Stimulated activated effector memory CD8-positive, alpha-beta T cell treated with anti-CD3 and anti-CD28 coated beads, Interleukin-12 subunit alpha, Interleukin-12 subunit beta, amount 100 ng/mL, for 72 hours (primary cell): ENCODE results near the gene EEF2.
"Not testable (repeated sequence)": the region's sequence is repeated elsewhere in the genome, so short reads cannot be mapped to it uniquely, and the experiment has no call there.

Source experiments
- ATAC-seq: fragments of 150-1000 bp; cut with Tn5 transposase; 2 replicates; pipeline ENCODE4 v1.10.0; 2021
- DNase-seq, 2 donors: peaks; one replicate each; pipeline ENCODE4 v3.0.0; 2021 to 2022; ENCODE audit warnings: low spot score in 2 of 2
- H3K27ac Mint-ChIP-seq: one replicate; pipeline ENCODE4 v1.8.0; 2022; ENCODE audit warnings: mild to moderate bottlenecking, mixed read lengths
- H3K36me3 Mint-ChIP-seq: one replicate; pipeline ENCODE4 v1.8.0; 2022; ENCODE audit warnings: mild to moderate bottlenecking, mixed read lengths
- H3K4me1 Mint-ChIP-seq: one replicate; pipeline ENCODE4 v1.8.0; 2022; ENCODE audit warnings: mixed read lengths
- H3K4me3 Mint-ChIP-seq: one replicate; pipeline ENCODE4 v1.8.0; 2022; ENCODE audit warnings: mild to moderate bottlenecking, mixed read lengths
- H3K9me3 Mint-ChIP-seq: one replicate; pipeline ENCODE4 v1.8.0; 2022; ENCODE audit warnings: mixed read lengths

Gene EEF2

GRCh38 chr19:3970313-3970807, 14.9 kb downstream of the EEF2 start:
- Mint-ChIP-seq H3K4me3 (peak overlapping the region; percentile 91), H3K36me3 (peaks cover 75% of the 10 kb centered on the region), H3K27ac (peak overlapping the region; percentile 90), H3K9me3 (no peaks in the 10 kb centered on the region), H3K4me1 (peaks cover 29% of the 10 kb centered on the region)
- peak; percentile 9 for ATAC-seq
- no peak for DNase-seq

- Mint-ChIP-seq H3K4me1 (peaks cover 29% of the 10 kb centered on the region), H3K27ac (peak overlapping the region; percentile 90), H3K4me3 (peak overlapping the region; percentile 91), H3K36me3 (peaks cover 74% of the 10 kb centered on the region), H3K9me3 (no peaks in the 10 kb centered on the region)
- DNase-seq (no peak), ATAC-seq (no peak)
Observed at GRCh38 chr19:3969435-3970312, 15.6 kb downstream of the EEF2 start.

GRCh38 chr19:3968556-3969434, 16.5 kb downstream of the EEF2 start:
- Mint-ChIP-seq H3K4me1 (peaks cover 29% of the 10 kb centered on the region), H3K4me3 (peak overlapping the region; percentile 91), H3K27ac (peak overlapping the region; percentile 90), H3K36me3 (peaks cover 78% of the 10 kb centered on the region), H3K9me3 (no peaks in the 10 kb centered on the region)
- DNase-seq: no peak
- ATAC-seq: no peak

GRCh38 chr19:3967983-3968382, 17.3 kb downstream of the EEF2 start:
- H3K4me3 Mint-ChIP-seq, ATAC-seq, H3K27ac Mint-ChIP-seq: not testable (repeated sequence)

GRCh38 chr19:3966051-3967017, 18.9 kb downstream of the EEF2 start:
- Mint-ChIP-seq H3K27ac (peak overlapping the region; percentile 65), H3K4me3 (no peak overlapping the region), H3K36me3 (peaks cover 85% of the 10 kb centered on the region), H3K4me1 (peaks cover 27% of the 10 kb centered on the region), H3K9me3 (no peaks in the 10 kb centered on the region)
- DNase-seq: no peak
- ATAC-seq: no peak

More at GRCh38 chr19:3967983-3968382, 17.3 kb downstream of the EEF2 start:
- not testable (repeated sequence) for H3K9me3 Mint-ChIP-seq, DNase-seq
- Mint-ChIP-seq H3K4me1 (peaks cover 29% of the 10 kb centered on the region), H3K36me3 (peaks cover 85% of the 10 kb centered on the region)

GRCh38 chr19:3964256-3965194, 20.7 kb downstream of the EEF2 start:
- Mint-ChIP-seq H3K27ac (no peak overlapping the region), H3K9me3 (no peaks in the 10 kb centered on the region), H3K4me1 (peaks cover 12% of the 10 kb centered on the region), H3K36me3 (peaks cover 83% of the 10 kb centered on the region), H3K4me3 (no peak overlapping the region)
- DNase-seq (no peak), ATAC-seq (no peak)

GRCh38 chr19:3963458-3964255, 21.6 kb downstream of the EEF2 start:
- no peak for DNase-seq
- H3K4me3 Mint-ChIP-seq: no peak overlapping the region
- H3K9me3 Mint-ChIP-seq: no peaks in the 10 kb centered on the region
- H3K4me1 Mint-ChIP-seq: peaks cover 7% of the 10 kb centered on the region
- ATAC-seq: no peak
- H3K36me3 Mint-ChIP-seq: peaks cover 76% of the 10 kb centered on the region
- H3K27ac Mint-ChIP-seq: no peak overlapping the region

- Mint-ChIP-seq H3K9me3 (no peaks in the 10 kb centered on the region), H3K4me3 (no peak overlapping the region), H3K27ac (no peak overlapping the region), H3K36me3 (peaks cover 84% of the 10 kb centered on the region), H3K4me1 (no peaks in the 10 kb centered on the region)
- ATAC-seq (no peak), DNase-seq (no peak)
Observed at GRCh38 chr19:3961007-3961406, 24.3 kb downstream of the EEF2 start.

GRCh38 chr19:3959766-3960131, 25.5 kb downstream of the EEF2 start:
- DNase-seq (no peak), ATAC-seq (no peak)
- no peaks in the 10 kb centered on the region for H3K4me1 Mint-ChIP-seq
- H3K4me3 Mint-ChIP-seq: no peak overlapping the region
- H3K36me3 Mint-ChIP-seq: peaks cover 75% of the 10 kb centered on the region
- H3K27ac Mint-ChIP-seq: no peak overlapping the region
- H3K9me3 Mint-ChIP-seq: no peaks in the 10 kb centered on the region

- H3K4me1 Mint-ChIP-seq: no peaks in the 10 kb centered on the region
- H3K27ac Mint-ChIP-seq: no peak overlapping the region
- no peaks in the 10 kb centered on the region for H3K9me3 Mint-ChIP-seq
- DNase-seq: no peak
- H3K36me3 Mint-ChIP-seq: peaks cover 70% of the 10 kb centered on the region
- no peak overlapping the region for H3K4me3 Mint-ChIP-seq
- peak; percentile 31 for ATAC-seq
Observed at GRCh38 chr19:3958836-3959765, 26.2 kb downstream of the EEF2 start.

GRCh38 chr19:3955688-3956087, 29.6 kb downstream of the EEF2 start:
- DNase-seq (no peak), ATAC-seq (no peak)
- H3K4me1 Mint-ChIP-seq: peaks cover 13% of the 10 kb centered on the region
- H3K36me3 Mint-ChIP-seq: peaks cover 41% of the 10 kb centered on the region
- H3K4me3 Mint-ChIP-seq: no peak overlapping the region
- H3K9me3 Mint-ChIP-seq: no peaks in the 10 kb centered on the region
- no peak overlapping the region for H3K27ac Mint-ChIP-seq

- Mint-ChIP-seq H3K36me3 (peaks cover 36% of the 10 kb centered on the region), H3K4me1 (peaks cover 13% of the 10 kb centered on the region)
- not testable (repeated sequence) for ATAC-seq, H3K4me3 Mint-ChIP-seq, DNase-seq, H3K9me3 Mint-ChIP-seq, H3K27ac Mint-ChIP-seq
Observed at GRCh38 chr19:3955276-3955675, 30.0 kb downstream of the EEF2 start.
